Sigmoid colon (tissue), 4 donors: ENCODE data around the gene COL23A1.

Source experiments
- EP300 ChIP-seq, 4 donors: sonication (generic); formaldehyde crosslinking; IDR thresholded peaks; one replicate each; pipeline ENCODE4 v1.6.1; 2017; ENCODE audit warnings: antibody characterized with exemption in 4 of 4
- POLR2A ChIP-seq, 2 donors: fragments of 450-650 bp; IDR thresholded peaks; one replicate each; pipeline ENCODE4 v1.6.1; 2016; ENCODE audit warnings: antibody characterized with exemption in 2 of 2, mild to moderate bottlenecking in 2 of 2, moderate library complexity in 2 of 2
- TF ChIP-seq, protein P1 (sequence below), 4 experiments: fragments of 450-650 bp in 3 of 4; fragments of 200-600 bp in 1 of 4; IDR thresholded peaks; one replicate each; pipeline ENCODE4 v1.5.1; 2016 to 2019; ENCODE audit warnings: antibody characterized with exemption in 4 of 4, mild to moderate bottlenecking in 3 of 4, moderate library complexity in 2 of 4

DNA sequence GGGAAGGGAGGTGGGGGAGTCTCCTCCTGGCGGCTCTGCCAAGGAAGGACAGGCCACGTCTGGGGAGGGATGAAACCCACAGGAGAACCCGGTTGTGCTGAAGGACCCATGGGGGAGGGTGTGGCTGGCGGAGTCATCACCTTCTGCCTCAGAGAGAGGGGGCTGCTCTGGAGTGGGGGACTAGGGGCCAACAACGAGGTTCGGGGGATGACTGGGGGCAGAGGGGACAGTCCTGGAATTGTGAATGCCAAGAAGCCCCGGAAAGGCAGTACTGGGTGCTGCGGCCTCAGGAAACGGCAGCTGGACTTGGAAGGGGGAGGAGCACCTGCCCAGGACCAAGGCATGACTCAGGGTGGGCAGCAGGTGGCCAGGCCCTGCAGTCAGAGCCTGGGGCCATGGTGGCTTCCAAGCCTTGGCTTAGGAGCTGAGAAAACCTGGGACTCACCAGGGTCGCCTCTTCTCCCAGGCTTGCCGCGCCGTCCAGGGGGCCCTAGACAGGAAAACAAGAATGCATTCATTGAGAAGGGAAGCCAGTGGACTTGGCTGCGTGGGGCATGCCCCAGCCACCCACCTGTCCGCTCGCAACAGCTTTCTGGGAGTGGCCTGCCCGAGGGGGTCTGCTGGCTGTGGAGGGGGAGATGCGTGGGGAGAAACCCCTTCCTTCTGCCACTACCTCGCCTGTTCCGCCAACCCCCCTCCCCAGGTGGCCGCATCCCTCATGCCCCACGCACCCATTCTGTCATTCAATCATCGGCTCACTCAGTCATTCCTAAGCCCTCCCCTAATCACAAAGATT is 283.6 kb downstream of the COL23A1 start:
- TF ChIP-seq EP300 (IDR thresholded peaks at IDR 0.05) (no peak), POLR2A (IDR thresholded peaks at IDR 0.05) (no peak)
- TF ChIP-seq, protein P1, sequence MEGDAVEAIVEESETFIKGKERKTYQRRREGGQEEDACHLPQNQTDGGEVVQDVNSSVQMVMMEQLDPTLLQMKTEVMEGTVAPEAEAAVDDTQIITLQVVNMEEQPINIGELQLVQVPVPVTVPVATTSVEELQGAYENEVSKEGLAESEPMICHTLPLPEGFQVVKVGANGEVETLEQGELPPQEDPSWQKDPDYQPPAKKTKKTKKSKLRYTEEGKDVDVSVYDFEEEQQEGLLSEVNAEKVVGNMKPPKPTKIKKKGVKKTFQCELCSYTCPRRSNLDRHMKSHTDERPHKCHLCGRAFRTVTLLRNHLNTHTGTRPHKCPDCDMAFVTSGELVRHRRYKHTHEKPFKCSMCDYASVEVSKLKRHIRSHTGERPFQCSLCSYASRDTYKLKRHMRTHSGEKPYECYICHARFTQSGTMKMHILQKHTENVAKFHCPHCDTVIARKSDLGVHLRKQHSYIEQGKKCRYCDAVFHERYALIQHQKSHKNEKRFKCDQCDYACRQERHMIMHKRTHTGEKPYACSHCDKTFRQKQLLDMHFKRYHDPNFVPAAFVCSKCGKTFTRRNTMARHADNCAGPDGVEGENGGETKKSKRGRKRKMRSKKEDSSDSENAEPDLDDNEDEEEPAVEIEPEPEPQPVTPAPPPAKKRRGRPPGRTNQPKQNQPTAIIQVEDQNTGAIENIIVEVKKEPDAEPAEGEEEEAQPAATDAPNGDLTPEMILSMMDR (IDR thresholded peaks at IDR 0.05), result no peak
